Esophagus muscularis mucosa (tissue), 4 donors: ENCODE results near the gene C17orf58.
"Not testable (repeated sequence)": the region's sequence is repeated elsewhere in the genome, so short reads cannot be mapped to it uniquely, and the experiment has no call there.

Experiments used
- CTCF ChIP-seq, 3 experiments: fragments of 200-600 bp in 2 of 3; fragments of 450-650 bp in 1 of 3; sonication (generic) in 2 of 3; IDR thresholded peaks; one replicate each; pipeline ENCODE4 v1.5.1; 2017 to 2019; ENCODE audit warnings: antibody characterized with exemption in 3 of 3, mild to moderate bottlenecking in 2 of 3, moderate library complexity in 1 of 3
- EP300 ChIP-seq: sonication (generic); formaldehyde crosslinking; IDR thresholded peaks from one replicate; pipeline ENCODE4 v1.6.1; 2017; ENCODE audit warnings: antibody characterized with exemption
- POLR2A ChIP-seq: fragments of 450-650 bp; IDR thresholded peaks from one replicate; pipeline ENCODE4 v1.6.1; 2017; ENCODE audit warnings: antibody characterized with exemption, moderate library complexity, mild to moderate bottlenecking, low read depth
- POLR2AphosphoS5 ChIP-seq, 2 donors: sonication (generic); formaldehyde crosslinking; IDR thresholded peaks; one replicate each; pipeline ENCODE4 v1.6.1; 2017; ENCODE audit warnings: antibody characterized with exemption in 2 of 2

GRCh38 chr17:67976306-67976705 lies 20.0 kb downstream of the C17orf58 start:
- not testable (repeated sequence) for TF ChIP-seq CTCF (IDR thresholded peaks at IDR 0.05); POLR2A; POLR2AphosphoS5 (IDR thresholded peaks at IDR 0.05); EP300
